A673 (cell line): Measurements from ENCODE around the gene AGA. TPM values are rescaled to one million over a fixed set of nuclear protein-coding genes. Genes with fewer than 3 reads are reported as not detected.
A peak's percentile ranks its signal among the peaks of the same experiment; 100 is the strongest.

ENCODE experiments used
- BruUV-seq: library from RNA; stranded (reverse); fragments of 400-500 nt; replicated peaks from 2 replicates; lab custom pipeline; 2021; lab: Mats Ljungman, UMichigan
- CTCF ChIA-PET: fragments of 300-600 bp; sonication (Branson Sonifier 250); formaldehyde crosslinking; loops from one replicate; lab custom pipeline; 2022; ENCODE audit warnings: antibody characterized with exemption; lab: Charles Lee
- POLR2A ChIA-PET: fragments of 300-600 bp; sonication (Branson Sonifier 250); formaldehyde crosslinking; loops from one replicate; lab custom pipeline; 2022; ENCODE audit warnings: antibody characterized with exemption; ENCODE audit not compliant: low non-redundant PET; lab: Charles Lee
- DNase-seq: peaks from one replicate; pipeline ENCODE4 v3.0.0-alpha.2; 2015; ENCODE audit warnings: low spot score
- H3K27ac ChIP-seq: fragments of 200-600 bp; sonication (generic); 2 replicates; pipeline ENCODE4 v1.5.1; 2016; ENCODE audit warnings: mixed run types, low read depth, mild to moderate bottlenecking, mixed read lengths, antibody characterized with exemption, low read length; ENCODE audit not compliant: poor library complexity, severe bottlenecking
- H3K27me3 ChIP-seq: fragments of 200-600 bp; sonication (generic); replicated peaks from 2 replicates; pipeline ENCODE4 v1.6.1; 2017; ENCODE audit warnings: mixed run types, low read depth, mild to moderate bottlenecking, mixed read lengths, antibody characterized with exemption, low read length; ENCODE audit not compliant: insufficient read depth, poor library complexity
- H3K36me3 ChIP-seq: fragments of 200-600 bp; sonication (generic); 2 replicates; pipeline ENCODE4 v1.6.1; 2016; ENCODE audit warnings: mixed run types, mild to moderate bottlenecking, mixed read lengths, antibody characterized with exemption, low read length; ENCODE audit not compliant: insufficient read depth, poor library complexity, severe bottlenecking
- H3K4me1 ChIP-seq: fragments of 200-600 bp; sonication (generic); 2 replicates; pipeline ENCODE4 v1.6.1; 2017; ENCODE audit warnings: mixed run types, mild to moderate bottlenecking, mixed read lengths, antibody characterized with exemption, low read length; ENCODE audit not compliant: insufficient read depth, poor library complexity, severe bottlenecking
- H3K4me3 ChIP-seq: fragments of 200-600 bp; sonication (generic); 2 replicates; pipeline ENCODE4 v1.5.1; 2016; ENCODE audit warnings: low read depth, mixed run types, mild to moderate bottlenecking, mixed read lengths, low read length; ENCODE audit not compliant: poor library complexity, severe bottlenecking
- H3K9me3 ChIP-seq: fragments of 200-600 bp; sonication (generic); 2 replicates; pipeline ENCODE4 v1.6.1; 2016; ENCODE audit warnings: mixed run types, low read depth, mild to moderate bottlenecking, mixed read lengths, antibody characterized with exemption, low read length; ENCODE audit not compliant: poor library complexity, severe bottlenecking
- EZH2 ChIP-seq: fragments of 200-600 bp; sonication (generic); IDR thresholded peaks from 2 replicates; pipeline ENCODE4 v1.6.1; 2017; ENCODE audit warnings: borderline replicate concordance, low read depth, mild to moderate bottlenecking, mixed read lengths, antibody characterized with exemption, low read length; ENCODE audit not compliant: poor library complexity, severe bottlenecking
- intact Hi-C: fragments of 100-400 bp; cut with micrococcal nuclease; formaldehyde crosslinking; loops from one replicate; pipeline ENCODE4 v1.10.0; 2022; ENCODE audit not compliant: unreplicated experiment
- total RNA-seq: library from RNA; stranded (reverse); gene quantifications from 2 replicates; pipeline ENCODE4 v1.2.3, GENCODE V29; 2021
- TF ChIP-seq, protein P1 (sequence below): fragments of 300-800, 200-600 bp; sonication (generic); conservative IDR thresholded peaks from 2 replicates; pipeline ENCODE4 v1.5.1; 2017; ENCODE audit warnings: low read depth, mild to moderate bottlenecking, antibody characterized with exemption, low read length, moderate library complexity, mixed read lengths

Gene AGA
- total RNA-seq, 1 experiment from 2014 or later = 24.6 TPM

DNA sequence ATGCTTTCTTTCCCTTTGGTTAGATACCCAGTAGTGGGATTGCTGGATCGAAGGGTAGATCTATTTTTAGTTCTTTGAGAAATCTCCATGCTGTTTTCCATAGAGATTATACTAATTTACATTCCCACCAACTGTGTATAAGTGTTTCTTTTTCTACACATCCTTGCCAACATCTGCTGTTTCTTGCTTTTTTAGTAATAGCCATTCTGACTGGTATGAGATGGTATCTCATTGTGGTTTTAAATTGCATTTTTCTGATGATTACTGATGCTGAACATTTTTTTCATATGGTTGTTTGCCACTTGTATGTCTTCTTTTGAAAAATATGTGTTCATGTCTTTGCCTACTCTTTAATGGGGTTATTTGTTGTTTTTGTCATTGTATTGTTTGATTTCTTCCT is 6.6 kb upstream of the AGA start:
- H3K4me1 ChIP-seq = peaks cover 21% of the 10 kb centered on the region
- no TSS peak for BruUV-seq
- peak; percentile 76 for DNase-seq
- CTCF ChIA-PET = no interaction called here
- H3K27ac ChIP-seq = no peak overlapping the region
- POLR2A ChIA-PET = no interaction called here
- no peaks in the 10 kb centered on the region for H3K27me3 ChIP-seq
- H3K9me3 ChIP-seq = no peaks in the 10 kb centered on the region
- no peak overlapping the region for H3K4me3 ChIP-seq
- TF ChIP-seq EZH2 = no peak
- TF ChIP-seq, protein P1, sequence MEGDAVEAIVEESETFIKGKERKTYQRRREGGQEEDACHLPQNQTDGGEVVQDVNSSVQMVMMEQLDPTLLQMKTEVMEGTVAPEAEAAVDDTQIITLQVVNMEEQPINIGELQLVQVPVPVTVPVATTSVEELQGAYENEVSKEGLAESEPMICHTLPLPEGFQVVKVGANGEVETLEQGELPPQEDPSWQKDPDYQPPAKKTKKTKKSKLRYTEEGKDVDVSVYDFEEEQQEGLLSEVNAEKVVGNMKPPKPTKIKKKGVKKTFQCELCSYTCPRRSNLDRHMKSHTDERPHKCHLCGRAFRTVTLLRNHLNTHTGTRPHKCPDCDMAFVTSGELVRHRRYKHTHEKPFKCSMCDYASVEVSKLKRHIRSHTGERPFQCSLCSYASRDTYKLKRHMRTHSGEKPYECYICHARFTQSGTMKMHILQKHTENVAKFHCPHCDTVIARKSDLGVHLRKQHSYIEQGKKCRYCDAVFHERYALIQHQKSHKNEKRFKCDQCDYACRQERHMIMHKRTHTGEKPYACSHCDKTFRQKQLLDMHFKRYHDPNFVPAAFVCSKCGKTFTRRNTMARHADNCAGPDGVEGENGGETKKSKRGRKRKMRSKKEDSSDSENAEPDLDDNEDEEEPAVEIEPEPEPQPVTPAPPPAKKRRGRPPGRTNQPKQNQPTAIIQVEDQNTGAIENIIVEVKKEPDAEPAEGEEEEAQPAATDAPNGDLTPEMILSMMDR = no peak
- no peaks in the 10 kb centered on the region for H3K36me3 ChIP-seq
- intact Hi-C loops = no loop called here

DNA sequence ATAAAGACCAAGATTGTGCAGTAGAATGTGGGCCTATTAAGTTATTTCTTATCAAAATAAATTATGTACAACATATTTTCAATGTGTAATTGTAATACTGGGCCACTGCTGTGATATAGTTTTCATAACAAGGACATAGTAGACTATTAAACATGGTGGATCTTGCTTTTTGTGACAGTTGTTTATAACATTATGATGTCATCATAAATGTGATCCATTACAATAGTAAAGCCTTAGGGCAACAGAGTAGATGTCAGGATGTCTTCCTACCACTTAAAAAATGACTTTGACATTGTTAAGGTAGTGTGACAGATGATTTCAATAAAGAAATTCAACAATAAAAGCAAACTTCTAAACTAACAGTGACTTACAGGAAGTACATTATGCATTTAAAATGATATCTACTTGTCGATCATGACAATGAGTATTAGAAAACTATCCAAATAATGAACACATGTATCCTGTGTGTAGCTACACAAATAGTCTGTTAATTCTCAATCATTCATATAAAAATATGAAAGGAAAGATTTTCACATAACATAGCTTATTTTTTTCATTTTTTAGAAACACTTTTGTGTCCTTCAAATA is 5.3 kb upstream of the AGA start:
- no peak for TF ChIP-seq EZH2
- TF ChIP-seq, protein P1 = no peak
- intact Hi-C loops = no loop called here
- Histone ChIP-seq H3K9me3 (no peaks in the 10 kb centered on the region), H3K4me3 (no peak overlapping the region), H3K27me3 (no peaks in the 10 kb centered on the region), H3K36me3 (no peaks in the 10 kb centered on the region), H3K27ac (no peak overlapping the region), H3K4me1 (peaks cover 21% of the 10 kb centered on the region)
- no peak for DNase-seq
- BruUV-seq = no TSS peak
- POLR2A ChIA-PET = no interaction called here
- CTCF ChIA-PET = no interaction called here

GRCh38 chr4:177446586-177446985 is 4.3 kb upstream of the AGA start:
- no peak for DNase-seq
- CTCF ChIA-PET = no interaction called here

More at GRCh38 chr4:177446586-177446985, 4.3 kb upstream of the AGA start:
- peaks cover 21% of the 10 kb centered on the region for H3K4me1 ChIP-seq
- no peaks in the 10 kb centered on the region for H3K36me3 ChIP-seq
- intact Hi-C loops = no loop called here
- POLR2A ChIA-PET = interaction anchor here (0.6 kb wide), 1 partner anchor 60 kb away, joined by 5 read pairs; no protein-coding TSS in a partner anchor
- no TSS peak for BruUV-seq
- H3K27ac ChIP-seq = no peak overlapping the region
- TF ChIP-seq EZH2 = no peak
- TF ChIP-seq, protein P1 = no peak
- H3K27me3 ChIP-seq = no peaks in the 10 kb centered on the region
- no peak overlapping the region for H3K4me3 ChIP-seq
- no peaks in the 10 kb centered on the region for H3K9me3 ChIP-seq
